HUDEP-2 (cell line): ENCODE data around the gene NBPF3.
"Not testable (repeated sequence)": the region's sequence is repeated elsewhere in the genome, so short reads cannot be mapped to it uniquely, and the experiment has no call there.

Experiments used
- DNase-seq, 76 experiments: peaks; one replicate each; lab custom pipeline; 2025; ENCODE audit not compliant: unreplicated experiment in 76 of 76; lab: John Stamatoyannopoulos, UW

Gene NBPF3

DNA sequence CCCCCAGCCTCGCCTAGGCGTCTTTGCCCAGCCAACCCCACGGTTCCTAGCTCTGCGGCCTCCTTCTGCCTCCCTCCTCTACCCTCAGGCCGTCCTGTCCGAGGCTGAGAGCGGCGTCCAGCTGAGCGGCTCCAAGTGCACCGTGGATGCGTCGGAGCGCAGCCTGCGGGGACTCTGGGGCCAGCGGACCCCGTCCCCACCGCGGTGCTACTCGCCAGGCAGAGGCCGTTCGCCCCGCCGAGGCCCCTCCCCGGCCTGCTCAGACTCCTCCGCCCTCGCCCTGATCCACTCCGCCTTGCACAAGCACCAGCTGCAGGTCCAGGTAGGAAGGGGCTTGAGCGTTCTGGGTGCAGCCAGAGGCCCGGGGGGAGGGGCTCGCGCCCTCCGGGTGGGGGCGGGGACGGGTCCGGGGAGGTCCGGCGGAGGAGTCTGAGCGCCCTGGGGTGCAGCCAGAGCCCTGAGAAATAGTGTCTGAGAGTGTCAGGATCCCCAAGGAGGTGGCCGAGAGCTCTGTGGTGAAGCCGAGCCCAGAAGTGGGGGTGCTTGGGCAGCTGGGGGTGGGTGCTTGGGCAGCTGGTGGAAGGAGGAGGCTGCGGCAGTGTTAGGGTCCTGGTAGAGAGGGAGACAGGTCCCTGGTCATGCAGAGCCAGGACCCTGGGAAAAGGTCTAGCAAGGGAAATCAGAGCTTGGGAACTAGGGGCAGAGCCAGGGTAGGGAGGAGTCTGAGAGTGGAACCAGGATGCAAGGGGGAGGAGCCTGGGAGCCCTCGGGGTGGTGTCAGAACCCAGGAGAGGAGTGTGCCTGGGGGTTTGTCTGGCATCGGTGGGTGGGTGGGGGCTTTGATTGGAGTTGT is 3.2 kb upstream of the NBPF3 start:
- DNase-seq, result no peak

GRCh38 chr1:21437341-21437640 is 2.6 kb upstream of the NBPF3 start:
- no peak for DNase-seq

DNA sequence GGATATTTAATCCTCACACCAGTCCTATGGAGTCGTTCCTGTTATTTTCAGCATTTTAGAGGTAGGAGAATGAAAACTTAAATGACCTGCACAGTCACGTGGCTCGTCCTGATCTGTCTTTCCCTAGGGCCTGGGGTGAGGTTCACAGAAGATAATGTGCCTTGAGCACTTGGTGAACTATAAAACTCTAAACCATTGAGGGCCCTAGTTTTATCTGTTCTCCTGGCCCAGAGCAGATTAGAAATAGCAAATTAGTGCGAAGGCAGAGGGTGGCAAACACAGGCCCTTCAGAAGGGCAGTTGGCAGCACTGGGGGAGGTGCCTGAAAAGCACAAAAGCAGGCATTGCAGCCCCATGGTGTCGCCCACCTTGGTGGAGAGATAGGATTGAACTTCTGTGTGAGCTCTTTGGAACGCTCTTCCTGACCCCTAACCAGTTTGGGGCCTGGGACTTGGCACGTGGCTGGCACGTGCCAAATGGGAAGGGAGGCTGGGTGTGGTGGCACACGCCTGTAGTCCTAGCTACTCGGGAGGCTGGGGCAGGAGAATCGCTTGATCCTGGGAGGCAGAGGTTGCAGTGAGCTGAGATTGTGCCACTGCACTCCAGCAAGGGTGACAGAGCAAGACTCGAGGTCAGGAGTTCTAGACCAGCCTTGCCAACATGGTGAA is 1.2 kb upstream of the NBPF3 start:
- DNase-seq, result peak in 19 of 76 experiments; percentile 9 to 40 (median 17)

DNA sequence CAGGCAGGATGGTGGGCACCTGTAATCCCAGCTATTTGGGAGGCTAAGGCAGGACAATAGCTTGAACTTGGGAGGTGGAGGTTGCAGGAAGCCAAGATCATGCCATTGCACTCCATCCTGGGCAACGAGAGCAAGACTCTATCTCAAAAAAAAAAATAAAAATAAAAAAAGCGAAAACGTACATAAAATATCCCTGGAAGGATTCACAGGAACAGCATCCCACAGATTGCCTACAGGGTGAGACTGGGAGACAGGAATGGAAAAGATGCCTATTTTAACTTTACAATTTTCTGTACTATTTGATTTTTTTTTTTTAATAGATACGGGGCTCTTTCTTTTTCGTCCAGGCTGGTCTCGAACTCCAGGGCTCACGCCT is 604 bp upstream of the NBPF3 start:
- DNase-seq, result no peak

DNA sequence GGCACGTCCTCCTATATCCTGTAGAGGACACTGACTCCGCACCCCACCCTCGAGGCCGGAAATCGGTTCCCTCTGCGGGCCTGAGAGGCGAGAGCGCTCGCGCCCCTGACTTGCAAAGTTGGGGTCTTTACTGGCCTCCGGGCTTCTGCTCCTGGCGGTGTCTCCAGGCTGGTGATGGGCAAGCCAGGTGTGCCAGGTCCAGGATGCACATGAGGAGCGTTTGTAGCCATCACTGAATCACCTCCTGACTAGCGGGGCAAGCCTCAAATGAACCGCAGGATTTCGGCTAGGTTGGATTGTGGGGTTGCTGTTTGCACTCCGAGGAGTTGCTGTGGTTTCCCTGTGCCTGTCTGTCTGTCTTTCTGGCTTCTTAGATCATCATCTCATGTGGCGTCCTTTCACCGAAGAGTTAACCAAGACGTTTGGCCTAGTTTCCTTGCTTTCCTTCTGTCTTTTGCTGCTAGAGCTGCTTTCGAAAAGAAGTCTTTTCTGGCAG is 741 bp downstream of the NBPF3 start:
- not testable (repeated sequence) for DNase-seq

GRCh38 chr1:21446647-21447046 is 6.7 kb downstream of the NBPF3 start:
- DNase-seq, result not testable (repeated sequence)

- DNase-seq, result no peak
Observed at GRCh38 chr1:21447311-21447710, 7.4 kb downstream of the NBPF3 start.

- no peak for DNase-seq
Observed at GRCh38 chr1:21449906-21450305, 10.0 kb downstream of the NBPF3 start.

GRCh38 chr1:21451212-21451611 is 11.3 kb downstream of the NBPF3 start:
- DNase-seq, result no peak

DNA sequence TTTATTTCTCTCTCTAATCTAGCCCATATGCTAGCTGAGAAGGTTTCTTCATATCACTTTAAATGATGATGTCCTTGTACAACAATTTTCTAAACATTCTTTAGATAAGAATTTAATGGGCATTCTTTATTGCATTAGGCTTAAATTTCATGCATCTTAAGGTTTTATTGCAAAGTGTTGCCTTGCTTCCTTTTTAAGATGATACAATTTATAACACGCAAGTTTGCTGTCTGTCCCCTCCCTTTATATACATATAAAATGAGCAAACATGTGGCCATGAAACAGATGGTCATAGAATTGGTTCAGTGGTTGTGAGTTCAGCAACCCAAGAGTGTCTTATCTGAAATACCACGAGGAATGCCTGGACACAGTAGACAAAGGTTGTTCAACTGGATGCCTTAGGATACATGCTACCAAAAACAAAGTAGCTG is 12.1 kb downstream of the NBPF3 start:
- DNase-seq, result peak in 1 of 76 experiments; percentile 22

GRCh38 chr1:21453964-21454614 is 14.2 kb downstream of the NBPF3 start:
- peak in 48 of 76 experiments; percentile 6 to 66 (median 30) for DNase-seq

DNA sequence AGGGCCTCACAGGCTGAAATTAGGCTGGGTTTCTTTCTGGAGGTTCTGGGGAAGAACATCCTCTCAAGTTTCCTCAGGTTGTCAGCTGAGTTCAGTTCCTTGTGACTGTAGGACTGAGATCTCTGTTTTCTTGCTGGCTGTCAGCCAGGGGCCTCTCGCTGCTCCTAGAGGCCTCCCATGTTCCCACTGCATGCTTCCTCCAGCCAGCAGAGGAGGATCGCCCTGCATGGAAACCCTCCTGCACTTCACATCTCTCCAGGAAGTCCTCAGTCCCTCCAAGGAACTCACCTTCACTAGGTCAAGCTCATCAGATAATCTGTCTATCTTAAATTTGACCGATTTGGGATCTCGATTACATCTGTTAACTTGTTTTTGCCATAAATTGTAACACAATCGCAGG is 15.0 kb downstream of the NBPF3 start:
- not testable (repeated sequence) for DNase-seq

DNA sequence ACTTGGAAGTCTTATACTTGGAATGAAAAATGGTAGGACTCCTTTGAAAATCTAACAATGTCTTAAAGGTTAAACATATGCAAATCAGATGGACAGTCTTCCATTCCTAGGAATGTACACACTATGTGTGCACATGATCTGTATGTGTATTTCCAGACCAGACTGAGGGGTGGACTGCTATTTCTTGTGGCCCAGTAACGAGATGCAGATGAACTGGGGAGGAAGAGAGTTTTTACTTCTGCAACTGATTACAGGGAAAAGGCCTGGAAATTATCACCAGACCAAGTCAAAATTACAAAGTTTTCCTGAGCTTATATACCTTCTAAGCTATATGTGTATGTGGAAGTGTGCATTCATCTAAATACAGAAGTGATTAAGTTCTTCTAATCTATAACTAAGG is 17.7 kb downstream of the NBPF3 start:
- DNase-seq, result no peak

DNA sequence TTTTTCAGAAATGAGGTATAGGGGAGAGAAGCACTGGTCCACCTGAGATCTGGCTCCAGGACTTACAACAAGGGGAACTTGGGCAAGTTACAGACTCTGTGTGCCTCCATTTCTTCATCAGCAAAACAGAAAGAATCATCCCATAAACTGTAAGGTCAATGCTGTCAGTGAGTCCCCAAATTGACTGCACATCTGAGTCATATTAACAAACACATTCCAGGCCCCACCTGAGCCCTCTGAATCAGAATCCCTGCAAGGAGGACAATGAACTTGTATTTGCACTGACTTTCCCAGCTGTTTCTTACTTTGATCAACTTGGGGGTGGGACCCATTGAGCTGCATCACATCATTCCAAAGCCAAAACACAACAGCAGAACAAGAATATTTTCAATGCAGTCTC is 25.2 kb downstream of the NBPF3 start:
- DNase-seq, result not testable (repeated sequence)

DNA sequence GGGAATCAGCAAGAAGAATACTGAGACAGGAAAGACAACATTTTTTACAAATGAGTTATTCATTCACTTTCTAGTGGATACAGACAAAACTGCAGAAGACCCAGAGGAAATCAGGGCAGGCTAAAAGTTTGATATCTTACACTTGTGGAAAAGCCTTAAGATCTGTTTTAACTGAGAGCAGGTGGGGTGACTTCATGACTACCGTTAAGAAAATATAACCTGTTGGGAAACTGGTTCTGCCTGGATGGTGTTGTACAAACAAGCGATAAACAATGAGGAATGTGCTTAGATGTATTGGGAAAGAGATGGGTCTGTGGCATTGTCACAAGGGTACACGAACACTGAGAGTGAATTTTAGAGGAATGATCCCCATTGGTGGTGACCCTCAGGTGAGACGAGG is 28.0 kb downstream of the NBPF3 start:
- DNase-seq, result not testable (repeated sequence)

GRCh38 chr1:21468599-21468998 is 28.7 kb downstream of the NBPF3 start:
- DNase-seq, result peak in 32 of 76 experiments; percentile 2 to 49 (median 15)

DNA sequence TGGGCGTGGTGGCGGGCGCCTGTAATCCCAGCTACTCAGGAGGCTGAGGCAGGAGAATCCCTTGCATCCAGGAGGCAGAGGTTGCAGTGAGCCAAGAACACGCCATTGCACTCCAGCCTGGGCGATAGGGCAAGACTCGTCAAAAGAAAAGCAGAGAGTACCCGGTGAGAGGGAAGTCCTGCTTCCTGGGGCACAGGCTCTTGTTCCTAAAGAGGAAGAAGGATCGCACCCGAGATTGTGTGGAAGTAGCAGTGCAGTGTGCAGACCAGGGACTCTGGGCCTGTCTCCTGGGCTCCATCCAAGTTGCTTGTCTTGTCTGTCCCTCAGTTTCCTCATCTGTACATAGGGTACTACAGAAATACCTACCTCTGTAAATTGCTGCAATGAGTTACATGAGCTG is 29.6 kb downstream of the NBPF3 start:
- no peak for DNase-seq

- DNase-seq, result no peak
Observed at GRCh38 chr1:21472861-21473260, 32.9 kb downstream of the NBPF3 start.

GRCh38 chr1:21478356-21478755 is 38.4 kb downstream of the NBPF3 start:
- no peak for DNase-seq

DNA sequence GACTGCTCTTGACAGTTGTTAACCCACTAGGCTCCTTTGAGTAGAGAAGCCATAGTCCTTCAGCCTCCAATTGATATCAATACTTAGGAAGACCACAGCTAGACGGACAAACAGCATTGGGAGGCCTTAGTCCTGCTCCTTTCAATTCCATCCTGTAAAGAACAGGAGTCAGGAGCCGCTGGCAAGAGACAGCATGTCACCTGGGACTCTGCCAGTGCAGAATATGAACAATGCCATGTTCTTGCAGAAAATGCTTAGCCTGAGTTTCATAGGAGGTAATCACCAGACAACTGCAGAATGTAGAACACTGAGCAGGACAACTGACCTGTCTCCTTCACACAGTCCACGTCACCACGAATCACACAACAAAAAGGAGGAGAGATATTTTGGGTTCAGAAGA is 43.9 kb downstream of the NBPF3 start:
- not testable (repeated sequence) for DNase-seq

DNA sequence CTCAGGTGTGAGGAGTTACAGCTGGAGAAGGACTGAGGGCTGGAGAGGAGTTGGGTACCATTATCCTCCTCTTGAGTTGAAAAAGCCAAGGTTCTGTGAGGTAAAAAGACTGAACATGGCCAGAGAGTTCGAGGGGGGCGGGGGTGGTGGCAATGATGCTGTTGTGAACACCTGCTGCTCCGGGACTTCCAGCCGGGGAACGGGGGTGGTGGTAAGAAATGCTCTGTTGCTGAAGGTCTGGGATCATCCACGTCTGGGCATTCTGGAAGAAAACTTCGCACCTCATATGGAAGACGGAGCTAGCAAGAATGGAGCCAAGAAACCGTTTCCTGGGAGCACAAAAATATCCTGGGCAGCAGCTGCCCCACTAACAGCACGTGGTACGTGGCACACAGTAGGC is 49.2 kb downstream of the NBPF3 start:
- DNase-seq, result no peak
